GM18907 (cell line): ENCODE results near the gene WNK1.

ENCODE experiments used
- ATAC-seq: cut with Tn5 transposase; IDR thresholded peaks from one replicate; pipeline ENCODE4 v1.9.1; 2021; ENCODE audit warnings: mild to moderate bottlenecking, moderate library complexity; ENCODE audit not compliant: unreplicated experiment

WNK1 gene

DNA sequence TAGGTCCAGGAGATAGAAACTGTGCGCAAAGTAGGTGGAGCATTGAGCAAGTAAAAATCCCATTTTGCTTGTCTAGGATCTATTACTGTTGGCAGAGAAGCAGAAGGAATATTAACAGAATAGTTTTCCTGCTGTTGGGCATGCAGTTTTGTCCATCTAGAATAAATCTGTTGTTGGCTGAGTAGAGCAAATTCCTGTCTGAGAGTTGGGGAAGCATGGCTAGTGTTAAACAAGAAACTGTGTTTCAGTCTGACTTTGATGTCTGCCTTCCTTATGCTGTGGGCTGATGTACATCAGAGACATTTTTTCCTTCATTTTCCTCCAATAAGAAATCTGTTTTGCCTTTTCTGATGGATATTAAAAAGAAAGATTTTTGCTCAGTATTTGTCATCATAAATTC, 99.0 kb downstream of the WNK1 start:
- ATAC-seq, result no peak

GRCh38 chr12:851913-852312, 99.5 kb downstream of the WNK1 start:
- ATAC-seq, result no peak

DNA sequence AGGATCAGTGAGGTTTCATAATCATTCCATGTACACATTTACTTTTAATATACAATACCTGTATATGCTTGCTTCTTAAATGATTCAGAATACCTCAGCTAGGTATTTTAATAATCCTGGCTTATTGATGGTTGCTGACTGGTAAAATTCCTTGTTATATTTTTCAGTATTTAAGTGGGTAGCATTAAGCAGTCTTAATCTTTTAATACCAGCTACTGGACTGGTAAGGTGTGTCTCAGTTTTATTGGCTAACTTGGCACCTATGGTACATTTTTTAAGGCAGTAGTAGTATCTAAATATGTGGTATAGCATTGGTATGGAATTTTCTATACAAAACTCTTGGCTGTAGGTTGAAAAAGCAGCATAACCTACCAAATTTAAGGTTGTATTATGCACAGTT, 100.5 kb downstream of the WNK1 start:
- no peak for ATAC-seq

DNA sequence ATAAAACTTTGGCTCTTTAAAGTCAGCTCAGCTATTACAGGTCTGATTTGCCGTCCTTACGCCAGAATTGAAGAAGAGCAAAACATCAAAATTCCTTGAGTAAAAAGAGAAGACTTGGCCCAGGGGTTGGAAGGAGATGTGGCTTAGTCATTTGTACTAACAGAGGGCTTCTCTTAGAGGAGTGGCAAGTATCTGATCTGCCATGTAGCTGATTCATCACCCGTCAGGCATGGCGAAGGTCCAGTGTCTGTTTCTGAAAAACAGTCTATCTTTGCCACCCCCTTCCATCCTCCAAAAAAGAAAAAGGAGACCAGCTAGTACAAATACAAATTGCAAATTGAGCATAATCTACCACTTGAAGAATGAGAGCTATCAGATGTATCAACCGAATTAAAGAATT, 105.2 kb downstream of the WNK1 start:
- ATAC-seq, result no peak

- no peak for ATAC-seq
Observed at GRCh38 chr12:862303-862911, 110.0 kb downstream of the WNK1 start.

DNA sequence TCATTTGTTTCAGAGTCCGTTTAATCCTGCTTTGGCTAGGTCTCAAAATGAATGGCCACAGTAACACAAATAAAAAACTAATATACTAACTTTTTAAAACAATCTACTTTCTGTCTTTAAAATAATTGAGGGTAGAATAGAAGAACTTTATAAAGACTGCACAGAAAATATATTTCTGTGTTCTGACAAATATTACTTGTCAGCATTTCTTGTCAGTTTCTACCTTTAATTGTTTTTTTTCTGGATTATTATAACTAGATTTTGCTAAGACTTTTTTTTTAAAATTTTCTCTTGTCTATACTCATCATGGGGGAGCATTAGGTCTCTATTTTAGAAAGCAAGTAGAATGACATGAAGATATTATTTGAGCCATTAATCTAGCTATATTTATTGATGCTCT, 110.9 kb downstream of the WNK1 start:
- ATAC-seq, result no peak

DNA sequence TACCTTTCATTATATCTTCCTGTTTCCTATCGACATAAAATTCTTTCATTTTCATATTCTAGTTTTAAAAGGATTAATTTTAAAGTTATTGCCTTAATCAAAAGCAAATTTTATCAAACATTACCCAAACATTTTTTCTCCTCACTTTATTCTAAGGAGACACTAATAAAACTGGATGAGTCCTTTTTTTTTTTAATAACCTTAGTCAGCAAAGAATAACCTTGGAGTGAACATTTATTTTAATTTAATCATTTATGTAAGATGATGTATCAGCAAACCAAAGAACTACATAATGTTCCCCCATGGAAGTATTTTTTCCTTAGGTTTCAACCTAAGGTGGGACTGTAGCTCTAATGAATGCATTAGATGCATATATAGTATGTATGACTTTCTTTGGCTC, 113.2 kb downstream of the WNK1 start:
- ATAC-seq, result no peak

- ATAC-seq, result no peak
Observed at GRCh38 chr12:867905-868304, 115.5 kb downstream of the WNK1 start.

- ATAC-seq, result no peak
Observed at GRCh38 chr12:868722-869121, 116.3 kb downstream of the WNK1 start.

- ATAC-seq, result no peak
Observed at GRCh38 chr12:870378-870777, 118.0 kb downstream of the WNK1 start.

- no peak for ATAC-seq
Observed at GRCh38 chr12:873954-874353, 121.6 kb downstream of the WNK1 start.

DNA sequence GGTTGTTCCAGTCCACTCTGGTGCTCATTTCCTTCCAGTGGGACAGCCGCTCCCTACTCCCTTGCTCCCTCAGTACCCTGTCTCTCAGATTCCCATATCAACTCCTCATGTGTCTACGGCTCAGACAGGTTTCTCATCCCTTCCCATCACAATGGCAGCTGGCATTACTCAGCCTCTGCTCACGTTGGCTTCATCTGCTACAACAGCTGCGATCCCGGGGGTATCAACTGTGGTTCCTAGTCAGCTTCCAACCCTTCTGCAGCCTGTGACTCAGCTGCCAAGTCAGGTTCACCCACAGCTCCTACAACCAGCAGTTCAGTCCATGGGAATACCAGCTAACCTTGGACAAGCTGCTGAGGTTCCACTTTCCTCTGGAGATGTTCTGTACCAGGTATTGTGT, 127.3 kb downstream of the WNK1 start:
- no peak for ATAC-seq

GRCh38 chr12:880656-881055, 128.3 kb downstream of the WNK1 start:
- no peak for ATAC-seq

DNA sequence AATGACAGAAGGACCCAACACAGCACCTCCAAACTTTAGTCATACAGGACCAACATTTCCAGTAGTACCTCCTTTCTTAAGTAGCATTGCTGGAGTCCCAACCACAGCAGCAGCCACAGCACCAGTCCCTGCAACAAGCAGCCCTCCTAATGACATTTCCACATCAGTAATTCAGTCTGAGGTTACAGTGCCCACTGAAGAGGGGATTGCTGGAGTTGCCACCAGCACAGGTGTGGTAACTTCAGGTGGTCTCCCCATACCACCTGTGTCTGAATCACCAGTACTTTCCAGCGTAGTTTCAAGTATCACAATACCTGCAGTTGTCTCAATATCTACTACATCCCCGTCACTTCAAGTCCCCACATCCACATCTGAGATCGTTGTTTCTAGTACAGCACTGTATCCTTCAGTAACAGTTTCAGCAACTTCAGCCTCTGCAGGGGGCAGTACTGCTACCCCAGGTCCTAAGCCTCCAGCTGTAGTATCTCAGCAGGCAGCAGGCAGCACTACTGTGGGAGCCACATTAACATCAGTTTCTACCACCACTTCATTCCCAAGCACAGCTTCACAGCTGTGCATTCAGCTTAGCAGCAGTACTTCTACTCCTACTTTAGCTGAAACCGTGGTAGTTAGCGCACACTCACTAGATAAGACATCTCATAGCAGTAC, 132.5 kb downstream of the WNK1 start:
- ATAC-seq, result no peak

DNA sequence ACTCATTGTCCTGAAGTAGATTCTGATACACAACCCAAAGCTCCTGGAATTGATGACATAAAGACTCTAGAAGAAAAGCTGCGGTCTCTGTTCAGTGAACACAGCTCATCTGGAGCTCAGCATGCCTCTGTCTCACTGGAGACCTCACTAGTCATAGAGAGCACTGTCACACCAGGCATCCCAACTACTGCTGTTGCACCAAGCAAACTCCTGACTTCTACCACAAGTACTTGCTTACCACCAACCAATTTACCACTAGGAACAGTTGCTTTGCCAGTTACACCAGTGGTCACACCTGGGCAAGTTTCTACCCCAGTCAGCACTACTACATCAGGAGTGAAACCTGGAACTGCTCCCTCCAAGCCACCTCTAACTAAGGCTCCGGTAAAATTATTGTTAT, 133.3 kb downstream of the WNK1 start:
- ATAC-seq, result no peak

DNA sequence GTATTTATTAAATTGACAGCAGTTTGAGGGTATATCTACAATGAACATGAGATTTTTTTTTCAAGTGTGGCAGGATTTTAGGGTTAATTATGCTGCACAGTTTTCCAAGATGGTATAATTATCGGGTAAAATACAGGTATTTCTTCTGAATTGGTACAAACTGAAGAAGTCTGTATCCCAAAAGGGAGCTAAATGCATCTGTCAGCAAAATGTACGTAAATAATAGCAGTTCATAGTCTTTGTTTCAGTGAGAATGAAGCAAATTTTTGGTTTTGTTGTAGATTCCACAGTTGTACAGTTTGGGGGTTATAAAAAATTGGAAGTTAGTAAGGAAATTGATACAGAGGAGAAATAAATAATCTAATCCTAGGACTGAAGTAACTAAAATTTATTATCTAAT, 133.8 kb downstream of the WNK1 start:
- no peak for ATAC-seq

GRCh38 chr12:894226-894625, 141.8 kb downstream of the WNK1 start:
- no peak for ATAC-seq

DNA sequence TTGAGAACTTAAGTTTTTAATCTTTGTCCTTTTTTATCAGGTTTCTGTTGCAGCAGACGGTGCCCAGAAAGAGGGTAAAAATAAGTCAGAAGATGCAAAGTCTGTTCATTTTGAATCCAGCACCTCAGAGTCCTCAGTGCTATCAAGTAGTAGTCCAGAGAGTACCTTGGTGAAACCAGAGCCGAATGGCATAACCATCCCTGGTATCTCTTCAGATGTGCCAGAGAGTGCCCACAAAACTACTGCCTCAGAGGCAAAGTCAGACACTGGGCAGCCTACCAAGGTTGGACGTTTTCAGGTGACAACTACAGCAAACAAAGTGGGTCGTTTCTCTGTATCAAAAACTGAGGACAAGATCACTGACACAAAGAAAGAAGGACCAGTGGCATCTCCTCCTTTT, 143.7 kb downstream of the WNK1 start:
- ATAC-seq, result no peak

DNA sequence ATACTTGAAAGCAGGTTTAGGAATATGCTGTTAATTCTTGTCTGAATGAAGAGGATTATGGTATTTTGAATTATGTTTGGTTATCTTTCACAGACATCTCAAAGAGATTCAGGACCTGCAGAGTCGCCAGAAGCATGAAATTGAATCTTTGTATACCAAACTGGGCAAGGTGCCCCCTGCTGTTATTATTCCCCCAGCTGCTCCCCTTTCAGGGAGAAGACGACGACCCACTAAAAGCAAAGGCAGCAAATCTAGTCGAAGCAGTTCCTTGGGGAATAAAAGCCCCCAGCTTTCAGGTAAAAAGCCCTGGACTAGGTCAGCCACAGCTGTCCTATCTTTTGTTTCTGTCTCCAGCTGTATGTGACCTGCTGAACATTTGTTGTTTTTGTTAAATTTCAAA, 145.0 kb downstream of the WNK1 start:
- ATAC-seq, result no peak

DNA sequence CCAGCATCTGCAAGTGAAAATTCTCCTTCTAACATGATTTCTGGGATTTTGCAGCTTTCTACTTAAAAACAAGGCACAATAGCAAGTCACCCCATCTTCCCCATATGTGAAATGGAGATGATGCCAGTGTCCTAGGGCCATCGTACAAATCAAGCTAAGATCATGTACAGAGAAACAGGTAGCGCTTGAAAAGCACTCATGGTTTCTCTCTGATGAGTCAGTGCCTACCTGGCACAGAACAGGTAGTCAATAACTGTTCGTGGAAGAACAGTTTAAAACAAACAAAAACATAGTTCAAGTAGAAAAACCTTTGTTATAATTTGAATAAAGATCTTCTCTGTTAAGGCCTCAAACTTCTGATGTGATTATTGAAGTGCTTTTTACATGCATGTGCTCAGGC, 150.2 kb downstream of the WNK1 start:
- ATAC-seq, result no peak

- no peak for ATAC-seq
Observed at GRCh38 chr12:903055-903454, 150.7 kb downstream of the WNK1 start.

DNA sequence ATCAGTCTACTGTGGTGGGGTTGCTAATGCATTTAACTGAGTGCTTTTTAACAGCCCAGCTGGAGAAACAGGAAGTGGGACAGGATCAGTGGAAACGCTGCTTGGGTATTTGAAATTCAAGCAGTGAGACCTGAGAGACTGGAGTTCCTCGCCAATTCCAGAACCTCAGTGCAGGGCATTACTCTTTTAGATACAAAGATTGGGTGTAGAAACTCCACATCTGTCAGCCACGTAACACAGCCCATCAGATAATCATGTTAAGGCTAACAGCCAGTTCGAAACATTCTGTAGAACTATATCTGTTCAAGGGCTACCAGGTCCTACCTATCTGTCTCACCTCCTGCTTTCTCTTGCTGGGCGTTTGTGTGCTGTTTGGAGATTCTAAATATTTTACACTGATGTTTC, 151.6 kb downstream of the WNK1 start:
- ATAC-seq, result no peak
